Keratinocyte (primary cell): ENCODE results near the gene GIPC3.

Source experiments
- EZH2 ChIP-seq: IDR thresholded peaks from one replicate; pipeline ENCODE4 v1.6.1; 2012; ENCODE audit warnings: inconsistent platforms, mild to moderate bottlenecking, low read length, moderate library complexity
- TF ChIP-seq, protein P1 (sequence below), 3 experiments: IDR thresholded peaks in 1 of 3; conservative IDR thresholded peaks in 1 of 3; optimal IDR thresholded peaks in 1 of 3; 2 replicates in 2 of 3; 3 replicates in 1 of 3; pipeline versions ENCODE3 to v1.5.1; 2011; ENCODE audit warnings: low read length in 3 of 3, mild to moderate bottlenecking in 3 of 3, moderate library complexity in 2 of 3, control low read depth in 1 of 3, inconsistent platforms in 1 of 3; ENCODE audit not compliant: insufficient read depth in 2 of 3; ENCODE audit errors: extremely low read depth in 1 of 3

DNA sequence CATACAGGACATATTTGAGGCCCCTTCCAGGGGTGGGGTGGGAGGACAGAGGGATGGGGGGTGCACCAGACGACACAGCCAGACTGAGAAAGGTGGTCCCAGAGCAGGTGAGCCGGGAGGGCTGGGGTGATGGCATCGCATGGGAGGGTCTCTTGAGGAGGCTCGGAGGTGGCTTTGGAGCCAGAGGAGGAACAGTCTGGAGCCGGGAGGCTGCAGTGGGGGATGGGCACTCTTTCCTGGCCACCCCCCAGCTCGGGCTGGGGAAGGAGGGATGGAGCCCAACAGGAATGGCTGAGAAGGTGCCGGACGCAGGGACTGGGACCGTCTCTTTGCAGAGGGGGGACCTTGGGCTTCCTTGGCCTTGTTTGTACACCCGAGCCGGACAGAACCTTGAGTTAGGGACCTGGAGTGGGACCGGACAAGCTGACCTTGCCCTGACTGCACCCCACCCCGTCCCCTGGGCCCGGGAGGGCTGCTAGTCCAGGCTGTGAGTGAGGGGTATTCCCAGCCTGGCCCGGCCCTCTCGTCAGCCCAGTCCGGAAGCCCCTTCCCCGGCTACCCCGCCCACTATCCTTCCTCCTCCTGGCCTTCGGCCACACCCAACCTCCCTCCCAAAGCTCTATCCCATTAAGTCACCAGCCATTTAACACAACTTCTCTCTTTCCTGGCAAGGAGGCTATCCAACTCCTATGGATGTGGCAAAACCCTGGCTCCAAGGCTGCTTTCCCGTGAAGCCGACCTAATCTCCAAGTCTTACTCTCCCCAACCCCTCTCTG, 22.2 kb downstream of the GIPC3 start:
- TF ChIP-seq, protein P1, sequence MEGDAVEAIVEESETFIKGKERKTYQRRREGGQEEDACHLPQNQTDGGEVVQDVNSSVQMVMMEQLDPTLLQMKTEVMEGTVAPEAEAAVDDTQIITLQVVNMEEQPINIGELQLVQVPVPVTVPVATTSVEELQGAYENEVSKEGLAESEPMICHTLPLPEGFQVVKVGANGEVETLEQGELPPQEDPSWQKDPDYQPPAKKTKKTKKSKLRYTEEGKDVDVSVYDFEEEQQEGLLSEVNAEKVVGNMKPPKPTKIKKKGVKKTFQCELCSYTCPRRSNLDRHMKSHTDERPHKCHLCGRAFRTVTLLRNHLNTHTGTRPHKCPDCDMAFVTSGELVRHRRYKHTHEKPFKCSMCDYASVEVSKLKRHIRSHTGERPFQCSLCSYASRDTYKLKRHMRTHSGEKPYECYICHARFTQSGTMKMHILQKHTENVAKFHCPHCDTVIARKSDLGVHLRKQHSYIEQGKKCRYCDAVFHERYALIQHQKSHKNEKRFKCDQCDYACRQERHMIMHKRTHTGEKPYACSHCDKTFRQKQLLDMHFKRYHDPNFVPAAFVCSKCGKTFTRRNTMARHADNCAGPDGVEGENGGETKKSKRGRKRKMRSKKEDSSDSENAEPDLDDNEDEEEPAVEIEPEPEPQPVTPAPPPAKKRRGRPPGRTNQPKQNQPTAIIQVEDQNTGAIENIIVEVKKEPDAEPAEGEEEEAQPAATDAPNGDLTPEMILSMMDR (optimal IDR thresholded peaks at IDR 0.05 in 1 of 3, IDR thresholded peaks at IDR 0.05 in 1 of 3, conservative IDR thresholded peaks at IDR 0.05 in 1 of 3; ENCODE audit: extremely low read depth in 1 of 3, insufficient read depth in 2 of 3, low read length in 3 of 3): no peak
- TF ChIP-seq EZH2: no peak
